Stimulated activated CD4-positive, alpha-beta T cell treated with anti-CD3 and anti-CD28 coated beads, Interleukin-1b, Interleukin-23, amount 100 ng/mL, for 48 hours (primary cell): ENCODE measurements around the gene XRCC5.
A peak's percentile ranks its signal among the peaks of the same experiment; 100 is the strongest.
"Not testable (repeated sequence)": the region's sequence is repeated elsewhere in the genome, so short reads cannot be mapped to it uniquely, and the experiment has no call there.

Experiments
- DNase-seq: peaks from one replicate; pipeline ENCODE4 v3.0.0-alpha.2; 2020

Gene XRCC5

DNA sequence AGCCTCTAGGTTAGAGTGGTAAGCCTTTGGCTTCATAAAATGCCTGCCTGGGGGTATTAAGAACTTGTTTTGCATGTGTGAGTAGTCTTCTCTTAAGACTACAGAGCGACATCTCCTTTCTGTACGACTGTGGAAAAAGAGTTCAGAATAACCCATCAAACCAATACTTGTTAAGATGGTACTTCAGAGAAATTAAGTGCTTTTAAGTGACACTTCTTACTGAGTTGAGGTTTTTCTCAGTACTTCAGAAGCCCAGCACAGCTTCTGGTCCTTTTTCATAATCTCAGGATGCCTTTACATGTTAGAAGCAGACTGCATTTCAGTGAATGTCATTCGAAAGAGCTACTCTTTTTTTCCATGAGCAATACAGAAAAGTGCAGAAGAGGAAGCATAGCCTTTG is 10.8 kb downstream of the XRCC5 start:
- DNase-seq = no peak

DNA sequence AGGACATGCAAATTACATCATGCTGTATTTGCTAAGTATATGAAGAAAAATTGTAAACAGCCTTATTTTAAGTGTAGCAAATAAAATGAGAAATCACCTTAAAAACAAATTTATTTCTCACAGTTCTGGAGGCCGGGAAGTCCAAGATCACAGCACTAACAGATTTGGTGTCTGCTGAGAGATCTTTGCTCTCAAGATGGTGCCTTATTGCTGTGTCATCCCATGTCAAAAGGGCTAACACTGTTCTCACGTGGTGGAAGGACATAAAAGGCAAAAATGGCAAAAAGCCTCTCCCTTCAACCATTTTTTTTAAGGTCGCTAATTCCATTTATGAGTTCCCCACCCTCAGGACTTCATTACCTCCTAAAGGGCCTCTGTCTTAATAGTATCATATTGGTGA is 12.1 kb downstream of the XRCC5 start:
- no peak for DNase-seq

DNA sequence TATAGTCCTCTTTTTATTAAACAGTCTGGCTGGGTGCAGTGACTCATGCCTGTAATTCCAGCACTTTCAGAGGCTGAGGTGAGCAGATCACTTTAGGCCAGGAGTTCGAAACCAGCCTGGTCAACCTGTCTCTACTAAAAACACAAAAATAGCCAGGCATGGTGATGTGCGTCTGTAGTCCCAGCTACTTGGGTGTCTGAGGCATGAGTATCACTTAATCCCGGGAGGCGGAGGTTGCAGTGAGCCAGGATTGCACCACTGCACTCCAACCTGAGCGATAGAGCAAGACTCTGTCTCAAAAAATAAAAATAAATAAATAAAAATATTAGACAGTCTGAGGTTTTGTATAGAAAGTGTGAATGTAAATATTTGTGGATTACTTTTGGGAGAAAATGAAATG is 17.8 kb downstream of the XRCC5 start:
- DNase-seq = no peak

GRCh38 chr2:216130346-216130971 is 21.3 kb downstream of the XRCC5 start:
- DNase-seq = no peak

GRCh38 chr2:216131175-216131926 is 22.2 kb downstream of the XRCC5 start:
- no peak for DNase-seq

- no peak for DNase-seq
Observed at GRCh38 chr2:216132585-216132984, 23.4 kb downstream of the XRCC5 start.

DNA sequence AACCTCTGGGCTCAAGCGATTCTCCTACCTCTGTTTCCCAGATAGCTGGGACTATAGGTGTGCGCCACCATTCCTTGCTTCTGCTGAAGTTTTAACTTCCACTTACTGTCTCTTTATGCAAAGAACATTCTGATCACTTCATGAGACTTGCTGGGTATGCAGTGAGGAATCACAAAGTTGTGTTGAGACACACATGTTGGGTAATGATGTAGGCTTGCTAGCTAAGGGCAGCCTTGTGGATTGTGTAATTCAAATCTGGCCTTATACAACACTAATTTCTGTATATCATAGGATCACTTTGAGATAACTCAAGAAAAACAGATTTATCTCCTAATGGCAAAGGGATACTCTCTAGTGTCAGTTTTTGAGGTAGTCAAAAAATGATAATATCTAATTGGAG is 24.2 kb downstream of the XRCC5 start:
- no peak for DNase-seq

- no peak for DNase-seq
Observed at GRCh38 chr2:216134958-216135541, 25.9 kb downstream of the XRCC5 start.

DNA sequence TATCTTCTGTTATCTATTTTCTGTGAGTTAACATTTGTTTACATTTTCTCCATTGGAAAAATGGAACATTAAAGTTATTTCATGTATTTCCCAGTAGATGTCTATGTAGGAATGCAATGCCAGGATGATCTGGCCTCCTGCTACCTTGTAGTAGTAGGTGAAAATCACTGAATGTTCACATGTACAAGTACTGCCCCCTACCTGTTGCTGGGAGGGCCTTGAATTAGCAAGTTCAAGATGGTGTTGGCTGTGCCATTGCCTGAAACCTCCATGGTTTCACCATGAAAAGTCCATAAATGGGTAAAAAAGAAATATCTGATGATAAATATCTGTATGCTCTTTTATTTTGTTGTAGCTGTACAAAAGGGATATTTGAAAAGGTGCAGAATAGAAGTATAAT is 30.7 kb downstream of the XRCC5 start:
- peak; percentile 23 for DNase-seq

- DNase-seq = not testable (repeated sequence)
Observed at GRCh38 chr2:216141516-216141915, 32.4 kb downstream of the XRCC5 start.

DNA sequence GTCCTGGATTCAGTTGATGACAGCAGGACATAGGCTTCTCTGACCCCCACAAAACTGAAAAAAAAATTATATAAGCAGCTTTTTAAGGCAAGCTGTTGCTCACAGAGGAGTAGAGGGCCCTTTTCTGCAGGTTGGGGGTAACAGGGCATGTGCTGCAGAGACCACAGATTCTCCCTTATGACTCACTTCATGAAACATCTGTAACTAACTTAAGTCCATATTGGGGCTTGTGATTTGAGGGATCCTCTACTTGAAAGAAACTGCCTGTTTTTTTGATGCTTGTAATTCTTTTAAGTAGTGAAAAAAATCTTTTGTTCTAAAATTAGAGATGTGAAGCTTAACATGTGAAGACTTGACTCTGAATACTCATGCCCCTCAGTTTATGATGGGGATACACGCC is 33.4 kb downstream of the XRCC5 start:
- DNase-seq = peak; percentile 30

- no peak for DNase-seq
Observed at GRCh38 chr2:216144372-216144771, 35.2 kb downstream of the XRCC5 start.

DNA sequence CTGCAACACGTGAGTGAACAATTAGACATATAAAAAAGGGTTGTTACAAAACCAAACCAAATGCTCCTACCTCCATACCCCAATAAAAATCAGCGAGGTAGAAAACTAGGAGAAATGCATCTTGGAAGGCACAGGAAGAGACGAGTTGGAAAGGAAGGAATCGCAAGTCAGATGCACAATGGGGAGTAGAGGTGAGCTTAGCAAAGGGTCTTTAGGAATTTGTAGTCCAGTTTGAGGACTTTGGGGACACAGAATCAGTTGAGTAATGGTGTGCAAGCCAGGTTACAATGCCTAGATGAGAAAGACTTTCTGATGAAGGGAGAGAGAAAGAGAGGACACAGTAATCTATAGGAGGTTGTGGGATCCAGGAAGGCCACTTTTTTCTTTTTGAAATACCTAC is 35.7 kb downstream of the XRCC5 start:
- DNase-seq = no peak

- no peak for DNase-seq
Observed at GRCh38 chr2:216146573-216146972, 37.4 kb downstream of the XRCC5 start.

DNA sequence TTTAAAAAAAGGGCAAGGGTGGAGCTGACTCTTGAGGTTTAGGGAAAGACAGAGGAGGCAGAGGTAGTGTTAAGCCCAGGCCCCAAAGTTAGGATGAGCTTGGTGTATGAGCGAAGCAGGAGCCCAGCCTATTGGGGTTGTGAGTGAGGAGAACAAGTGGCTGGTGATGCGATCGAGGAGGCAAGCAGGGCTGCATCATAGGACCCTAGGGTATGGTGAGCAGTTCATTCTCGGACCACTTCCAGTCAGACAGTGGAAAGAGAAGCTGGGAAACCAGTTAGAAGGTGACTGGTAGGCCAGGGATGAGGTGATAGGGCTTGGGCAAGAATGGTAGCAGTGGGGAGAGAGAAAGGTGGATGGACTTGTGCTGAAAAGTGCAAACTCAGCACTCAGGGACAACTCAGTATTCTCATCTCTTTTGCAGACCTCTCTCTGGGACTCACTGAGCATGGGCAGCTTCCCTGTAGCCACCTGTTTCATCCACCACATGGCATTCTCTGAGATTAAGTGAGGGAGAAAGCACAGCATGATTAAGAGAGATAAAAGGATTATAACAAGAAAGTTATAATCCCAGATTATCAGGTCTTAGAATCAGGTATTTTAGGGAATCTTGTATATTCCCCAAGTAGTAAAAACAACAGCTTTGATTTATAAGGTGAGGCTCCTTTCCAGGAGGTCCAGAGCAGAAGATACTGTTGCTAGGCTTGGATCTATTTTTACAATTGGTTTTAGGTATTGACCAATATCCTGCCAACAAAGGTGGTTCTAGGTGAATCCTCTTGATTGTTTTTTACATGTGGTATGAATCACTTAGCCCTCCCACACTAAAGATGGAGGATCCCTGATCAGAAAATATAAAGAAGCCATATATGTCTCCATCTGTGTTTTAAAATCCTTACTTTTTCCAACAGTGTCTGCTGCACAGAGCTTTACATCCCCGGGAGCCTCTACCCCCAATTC is 38.3 kb downstream of the XRCC5 start:
- no peak for DNase-seq

- no peak for DNase-seq
Observed at GRCh38 chr2:216148983-216149382, 39.8 kb downstream of the XRCC5 start.

- no peak for DNase-seq
Observed at GRCh38 chr2:216149741-216150140, 40.6 kb downstream of the XRCC5 start.

DNA sequence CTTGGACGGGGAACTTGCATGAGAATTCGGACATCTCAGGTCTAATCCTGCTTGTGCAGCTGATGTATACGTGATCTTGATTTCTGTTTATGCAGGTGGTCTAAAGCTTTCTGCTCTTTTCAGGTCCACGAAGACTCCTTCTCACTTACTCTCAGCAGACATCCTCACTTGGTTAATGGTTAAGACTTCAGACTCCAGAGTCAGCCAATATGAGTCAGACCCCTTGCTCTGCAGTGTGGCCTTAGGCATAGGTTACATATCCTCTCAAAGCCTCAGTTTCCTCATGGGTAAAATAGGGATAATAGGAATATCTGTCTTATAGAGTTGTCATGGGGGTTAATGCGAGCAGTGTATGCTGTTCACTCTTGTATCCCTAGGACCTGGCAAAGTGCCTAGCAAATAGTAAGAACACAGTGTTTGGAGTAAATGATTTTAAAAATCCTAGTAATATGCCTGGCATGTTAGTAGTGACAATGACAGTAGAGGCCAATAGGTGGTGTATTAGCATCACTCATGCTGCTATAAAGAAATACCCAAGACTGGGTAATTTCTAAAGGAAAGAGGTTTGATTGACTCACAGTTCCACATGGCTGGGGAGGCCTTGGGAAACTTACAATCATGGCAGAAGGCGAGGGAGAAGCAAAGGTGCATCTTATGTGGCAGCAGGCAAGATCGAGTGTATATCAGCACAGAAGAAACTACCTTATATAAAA is 42.3 kb downstream of the XRCC5 start:
- DNase-seq = no peak

- no peak for DNase-seq
Observed at GRCh38 chr2:216155954-216156353, 46.8 kb downstream of the XRCC5 start.

DNA sequence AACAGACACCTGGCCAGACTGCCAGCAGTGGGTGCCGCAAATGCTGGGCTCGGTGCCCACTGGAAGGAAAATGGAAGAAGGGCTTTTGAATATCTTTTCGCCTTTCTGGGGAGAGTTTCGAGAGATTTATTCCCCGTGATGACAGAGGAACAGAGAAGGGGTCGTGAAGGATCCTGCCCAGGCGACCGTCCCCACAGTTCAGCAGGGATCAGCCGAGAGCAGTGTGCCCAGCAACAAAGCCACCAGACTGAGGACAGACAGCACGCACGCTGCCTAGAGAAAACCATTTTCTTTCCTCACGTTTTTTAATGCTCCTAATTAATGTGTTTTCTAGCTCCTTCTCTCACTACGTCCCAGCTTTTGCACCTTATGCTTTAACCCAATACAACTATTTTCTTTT is 47.7 kb downstream of the XRCC5 start:
- no peak for DNase-seq

DNA sequence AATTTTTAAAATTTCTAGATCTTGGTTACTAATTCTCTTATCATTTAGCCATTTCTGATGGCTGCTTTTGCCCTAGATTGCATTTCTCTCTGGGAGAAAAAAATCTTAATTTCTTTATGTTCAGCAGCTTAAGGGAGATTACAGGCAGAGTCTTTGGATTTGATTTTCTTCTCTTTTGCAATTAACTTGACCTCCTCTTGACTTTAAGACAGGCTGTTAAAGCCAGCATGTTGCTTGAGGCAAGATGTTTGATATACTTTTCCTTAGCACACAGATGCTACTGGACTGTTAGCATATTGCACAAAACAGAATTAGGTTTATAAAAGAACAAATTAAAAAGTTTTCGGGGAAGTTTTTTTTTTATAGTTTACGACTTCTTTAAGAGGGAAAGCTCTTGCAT is 50.0 kb downstream of the XRCC5 start:
- DNase-seq = no peak

GRCh38 chr2:216159646-216160045 is 50.5 kb downstream of the XRCC5 start:
- DNase-seq = no peak

GRCh38 chr2:216160786-216161185 is 51.6 kb downstream of the XRCC5 start:
- DNase-seq = no peak
